ENCODE results near the gene OSBPL10.
A peak's percentile ranks its signal among the peaks of the same experiment; 100 is the strongest.

- TF ChIP-seq ELK1 (IDR thresholded peaks at IDR 0.05; ENCODE audit: borderline replicate concordance, low read depth, low read length) (no peak), CTCF (conservative IDR thresholded peaks at IDR 0.05; ENCODE audit: low read depth, low read length) (no peak), POLR2A (IDR thresholded peaks at IDR 0.05; ENCODE audit: low read depth, low read length) (no peak), MAFK (IDR thresholded peaks at IDR 0.05; ENCODE audit: low read depth, low read length) (no peak), CEBPB (IDR thresholded peaks at IDR 0.05; ENCODE audit: low read depth, low read length) (no peak), USF2 (IDR thresholded peaks at IDR 0.05; ENCODE audit: low read depth, low read length) (peak; percentile 8; the same call in 1 of the 2 replicates), MXI1 (IDR thresholded peaks at IDR 0.05; ENCODE audit: borderline replicate concordance, low read depth, low read length) (no peak), RFX5 (IDR thresholded peaks at IDR 0.05; ENCODE audit: low read depth, low read length) (no peak), BHLHE40 (IDR thresholded peaks at IDR 0.05; ENCODE audit: low read depth, low read length) (no peak), CHD1 (IDR thresholded peaks at IDR 0.05; ENCODE audit: low read depth, low read length) (no peak)
These were observed 367.9 kb downstream of the OSBPL10 start for GRCh38 chr3:31613177-31613576.
